DOHH2 (cell line): ENCODE results near the gene ZNF17.
A peak's percentile ranks its signal among the peaks of the same experiment; 100 is the strongest.
"Not testable (repeated sequence)": the region's sequence is repeated elsewhere in the genome, so short reads cannot be mapped to it uniquely, and the experiment has no call there.

Experiments
- H3F3A ChIP-seq: fragments of 200-600 bp; sonication (generic), shearing (Covaris generic); 2 replicates; pipeline ENCODE4 v1.6.0; 2016; ENCODE audit warnings: antibody characterized with exemption, mild to moderate bottlenecking; ENCODE audit not compliant: control insufficient read depth, insufficient read depth
- H3K27ac ChIP-seq: fragments of 200-600 bp; sonication (generic); 2 replicates; pipeline ENCODE4 v1.5.1; 2014; ENCODE audit warnings: low read depth, mild to moderate bottlenecking, low read length, moderate library complexity
- H3K27me3 ChIP-seq: fragments of 200-600 bp; sonication (generic); 2 replicates; pipeline ENCODE4 v1.6.1; 2014; ENCODE audit warnings: mild to moderate bottlenecking, low read length, mixed read lengths; ENCODE audit not compliant: control insufficient read depth
- H3K36me3 ChIP-seq: fragments of 200-600 bp; sonication (generic); 2 replicates; pipeline ENCODE4 v1.6.1; 2014; ENCODE audit warnings: mild to moderate bottlenecking, low read length, moderate library complexity, mixed read lengths; ENCODE audit not compliant: control insufficient read depth
- H3K4me1 ChIP-seq: fragments of 200-600 bp; sonication (generic); 2 replicates; pipeline ENCODE4 v1.6.1; 2014; ENCODE audit warnings: mild to moderate bottlenecking, low read length, mixed read lengths; ENCODE audit not compliant: control insufficient read depth
- H3K4me2 ChIP-seq: fragments of 200-600 bp; sonication (generic); 2 replicates; pipeline ENCODE4 v1.6.0; 2014; ENCODE audit warnings: mild to moderate bottlenecking, low read length, moderate library complexity
- H3K4me3 ChIP-seq: fragments of 200-600 bp; sonication (generic); 2 replicates; pipeline ENCODE4 v1.5.1; 2014; ENCODE audit warnings: mild to moderate bottlenecking, low read length, mixed read lengths
- H3K79me2 ChIP-seq: fragments of 200-600 bp; sonication (generic); 2 replicates; pipeline ENCODE4 v1.6.1; 2014; ENCODE audit warnings: mild to moderate bottlenecking, low read length, mixed read lengths; ENCODE audit not compliant: control insufficient read depth
- H3K9me2 ChIP-seq: fragments of 200-600 bp; sonication (generic); replicated peaks from 2 replicates; pipeline ENCODE4 v1.6.1; 2014; ENCODE audit warnings: mild to moderate bottlenecking, low read length, mixed read lengths; ENCODE audit not compliant: control insufficient read depth
- H3K9me3 ChIP-seq: fragments of 200-600 bp; sonication (generic); 2 replicates; pipeline ENCODE4 v1.6.1; 2014; ENCODE audit warnings: antibody characterized with exemption, low read length, mixed read lengths; ENCODE audit not compliant: control insufficient read depth, insufficient read depth
- H4K20me1 ChIP-seq: fragments of 200-600 bp; sonication (generic); 2 replicates; pipeline ENCODE4 v1.6.0; 2014; ENCODE audit warnings: low read depth, mild to moderate bottlenecking, antibody characterized with exemption, low read length, moderate library complexity; ENCODE audit not compliant: control insufficient read depth, insufficient read depth
- CTCF ChIP-seq: fragments of 200-600 bp; sonication (generic); IDR thresholded peaks from one replicate; pipeline ENCODE4 v1.5.1; 2014; ENCODE audit warnings: antibody characterized with exemption, mild to moderate bottlenecking, low read depth, low read length; ENCODE audit not compliant: poor library complexity, severe bottlenecking
- EZH2phosphoT487 ChIP-seq: fragments of 200-600 bp; sonication (generic); IDR thresholded peaks from 2 replicates; pipeline ENCODE4 v1.6.1; 2017; ENCODE audit warnings: borderline replicate concordance, mild to moderate bottlenecking, antibody characterized with exemption, low read length, moderate library complexity, mixed read lengths

The ZNF17 gene

DNA sequence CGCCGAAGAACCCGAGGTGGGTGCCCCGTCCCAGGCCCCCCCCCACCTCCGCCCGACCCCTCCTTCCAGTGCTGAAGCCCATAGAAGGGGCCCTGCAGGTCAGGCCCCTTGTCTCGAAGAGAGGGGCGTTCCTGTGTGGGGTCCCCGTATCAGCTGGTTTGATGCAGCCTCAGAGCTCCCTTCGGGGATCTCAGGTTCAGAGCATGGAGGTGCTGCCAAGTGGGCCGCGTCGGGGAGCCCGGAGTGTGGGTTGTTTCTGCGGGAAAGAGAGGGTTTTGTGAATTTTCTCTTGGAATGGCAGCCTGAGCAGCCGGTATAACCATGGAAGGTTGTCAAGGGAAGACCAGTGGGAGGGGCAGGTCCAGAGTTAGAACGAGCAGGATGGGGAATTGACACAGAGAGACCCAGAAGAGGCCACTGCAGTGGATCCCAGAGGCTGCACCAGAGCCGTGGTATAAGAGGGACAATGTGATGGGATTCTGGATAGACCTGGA lies 47.2 kb upstream of the ZNF17 start:
- H3F3A ChIP-seq: peaks cover 7% of the 10 kb centered on the region
- no peaks in the 10 kb centered on the region for H3K27me3 ChIP-seq
- H3K9me3 ChIP-seq: peaks cover 32% of the 10 kb centered on the region
- H3K4me3 ChIP-seq: peak overlapping the region; percentile 65
- H3K4me1 ChIP-seq: peaks cover 13% of the 10 kb centered on the region
- peak overlapping the region; percentile 60 for H3K4me2 ChIP-seq
- H3K79me2 ChIP-seq: no peaks in the 10 kb centered on the region
- H3K9me2 ChIP-seq: no peaks in the 10 kb centered on the region
- H3K27ac ChIP-seq: peak overlapping the region; percentile 13; the same call in 1 of the 2 replicates
- H4K20me1 ChIP-seq: no peaks in the 10 kb centered on the region
- no peaks in the 10 kb centered on the region for H3K36me3 ChIP-seq
- TF ChIP-seq CTCF: no peak
- TF ChIP-seq EZH2phosphoT487: no peak

- H3K4me2 ChIP-seq: no peak overlapping the region
- no peaks in the 10 kb centered on the region for H4K20me1 ChIP-seq
- H3K9me2 ChIP-seq: no peaks in the 10 kb centered on the region
- H3K79me2 ChIP-seq: no peaks in the 10 kb centered on the region
- no peak for TF ChIP-seq EZH2phosphoT487
- TF ChIP-seq CTCF: no peak
- H3F3A ChIP-seq: peaks cover 7% of the 10 kb centered on the region
- peaks cover 20% of the 10 kb centered on the region for H3K9me3 ChIP-seq
- no peak overlapping the region for H3K27ac ChIP-seq
- no peaks in the 10 kb centered on the region for H3K27me3 ChIP-seq
- H3K4me1 ChIP-seq: peaks cover 13% of the 10 kb centered on the region
- no peak overlapping the region for H3K4me3 ChIP-seq
- H3K36me3 ChIP-seq: no peaks in the 10 kb centered on the region
Observed at GRCh38 chr19:57366776-57367175, 44.2 kb upstream of the ZNF17 start.

DNA sequence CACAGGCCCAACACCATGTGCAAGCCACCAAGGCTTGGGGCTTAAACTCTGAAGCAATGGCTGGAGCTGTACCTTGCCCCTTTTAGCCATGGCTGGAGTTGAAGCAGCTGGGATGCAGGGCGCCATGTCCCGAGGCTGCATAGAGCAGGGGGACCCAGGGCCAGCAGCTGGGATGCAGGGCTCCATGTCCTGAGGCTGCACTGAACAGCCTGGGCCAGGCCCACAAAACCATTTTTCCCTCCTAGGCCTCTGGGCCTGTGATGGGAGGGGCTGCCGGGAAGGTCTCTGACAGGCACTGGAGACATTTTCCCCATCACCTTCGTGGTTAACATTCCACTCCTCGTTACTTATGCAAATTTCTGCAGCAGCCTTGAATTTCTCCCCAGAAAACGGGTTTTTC lies 36.8 kb upstream of the ZNF17 start:
- Histone ChIP-seq H3K9me3 (peaks cover 43% of the 10 kb centered on the region; the same call in 1 of the 2 replicates), H3K4me2 (no peak overlapping the region), H3K79me2 (no peaks in the 10 kb centered on the region), H3K9me2 (no peaks in the 10 kb centered on the region), H4K20me1 (no peaks in the 10 kb centered on the region), H3K27ac (no peak overlapping the region), H3K4me1 (no peaks in the 10 kb centered on the region), H3K36me3 (no peaks in the 10 kb centered on the region), H3K27me3 (no peaks in the 10 kb centered on the region), H3K4me3 (no peak overlapping the region), H3F3A (no peaks in the 10 kb centered on the region)
- TF ChIP-seq EZH2phosphoT487 (no peak), CTCF (no peak)

DNA sequence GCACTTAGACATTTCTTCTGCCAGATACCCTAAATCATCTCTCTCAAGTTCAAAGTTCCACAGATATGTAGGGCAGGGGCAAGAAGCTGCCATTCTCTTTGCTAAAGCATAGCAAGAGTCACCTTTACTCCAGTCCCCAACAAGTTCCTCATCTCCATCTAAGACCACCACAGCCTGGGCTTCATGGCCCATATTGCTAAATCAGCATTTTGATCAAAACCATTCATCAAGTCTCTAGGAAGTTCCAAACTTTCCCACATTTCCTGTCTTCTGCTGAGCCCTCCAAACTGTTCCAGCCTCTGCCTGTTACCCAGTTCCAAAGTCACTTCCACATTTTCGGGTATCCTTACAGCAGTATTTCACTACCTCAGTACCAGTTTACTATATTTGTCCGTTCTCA lies 36.3 kb upstream of the ZNF17 start:
- H3K27ac ChIP-seq, H3F3A ChIP-seq, H3K79me2 ChIP-seq, H4K20me1 ChIP-seq, H3K4me1 ChIP-seq, H3K4me2 ChIP-seq, H3K36me3 ChIP-seq, H3K27me3 ChIP-seq, H3K9me2 ChIP-seq, H3K4me3 ChIP-seq: not testable (repeated sequence)
- H3K9me3 ChIP-seq: peaks cover 45% of the 10 kb centered on the region; the same call in 1 of the 2 replicates
